Breast epithelium (tissue), 4 donors: ENCODE data around the gene KCNJ1. TPM values are rescaled to one million over a fixed set of nuclear protein-coding genes. Genes with fewer than 3 reads are reported as not detected.

Experiments
- DNase-seq, 2 donors: peaks; one replicate each; pipeline ENCODE4 v3.0.0-alpha.2; 2019; ENCODE audit warnings: low spot score in 2 of 2
- H3K27ac ChIP-seq, 2 donors: fragments of 200-600 bp; sonication (generic) in 1 of 2; one replicate each; pipeline ENCODE4 v1.5.1; 2016 to 2019; ENCODE audit warnings: mild to moderate bottlenecking in 1 of 2
- H3K27me3 ChIP-seq, 2 donors: fragments of 200-600 bp; sonication (generic) in 1 of 2; one replicate each; pipeline versions ENCODE4 v1.5.1 to v1.6.0; 2017 to 2019; ENCODE audit warnings: control low read depth in 1 of 2, mild to moderate bottlenecking in 1 of 2
- H3K36me3 ChIP-seq: fragments of 200-600 bp; one replicate; pipeline ENCODE4 v1.5.1; 2019
- H3K4me1 ChIP-seq, 2 donors: fragments of 200-600 bp; sonication (generic); one replicate each; pipeline ENCODE4 v1.5.1; 2016 to 2019; ENCODE audit warnings: control low read depth in 1 of 2
- H3K4me3 ChIP-seq, 3 donors: fragments of 200-600 bp; sonication (generic); 1 replicate in 2 of 3; 2 replicates in 1 of 3; pipeline ENCODE4 v1.5.1; 2016 to 2019; ENCODE audit warnings: mild to moderate bottlenecking in 3 of 3, moderate library complexity in 2 of 3
- H3K9me3 ChIP-seq, 2 donors: fragments of 200-600 bp; sonication (generic) in 1 of 2; one replicate each; pipeline ENCODE4 v1.5.1; 2016 to 2019; ENCODE audit warnings: control low read depth in 1 of 2
- POLR2A ChIP-seq: fragments of 450-650 bp; IDR thresholded peaks from one replicate; pipeline ENCODE4 v1.6.1; 2016; ENCODE audit warnings: antibody characterized with exemption, mild to moderate bottlenecking, moderate library complexity
- POLR2AphosphoS5 ChIP-seq, 3 donors: sonication (generic); formaldehyde crosslinking; IDR thresholded peaks; one replicate each; pipeline ENCODE4 v1.6.1; 2017; ENCODE audit warnings: antibody characterized with exemption in 3 of 3
- intact Hi-C: fragments of 100-400 bp; cut with DNase I; formaldehyde crosslinking; loops from one replicate; pipeline ENCODE4 v1.15.1; 2023; ENCODE audit warnings: low total_unique reads
- total RNA-seq, 3 donors: library from RNA; depleted of rRNA; stranded (reverse); fragments of >200 nt; gene quantifications; one replicate each; pipeline ENCODE4 v1.1.0, GENCODE V29; 2016
- TF ChIP-seq, protein P1 (sequence below), 3 donors: fragments of 450-650 bp; IDR thresholded peaks; one replicate each; pipeline ENCODE4 v1.5.1; 2016 to 2017; ENCODE audit warnings: antibody characterized with exemption in 3 of 3, mild to moderate bottlenecking in 3 of 3, moderate library complexity in 3 of 3

The KCNJ1 gene
- total RNA-seq, 3 donors from 2014 or later: 0.16 TPM; not detected in 2

GRCh38 chr11:128813729-128814128 lies 53.4 kb downstream of the KCNJ1 start:
- no peak for DNase-seq
- intact Hi-C loops: no loop called here
- TF ChIP-seq, protein P1, sequence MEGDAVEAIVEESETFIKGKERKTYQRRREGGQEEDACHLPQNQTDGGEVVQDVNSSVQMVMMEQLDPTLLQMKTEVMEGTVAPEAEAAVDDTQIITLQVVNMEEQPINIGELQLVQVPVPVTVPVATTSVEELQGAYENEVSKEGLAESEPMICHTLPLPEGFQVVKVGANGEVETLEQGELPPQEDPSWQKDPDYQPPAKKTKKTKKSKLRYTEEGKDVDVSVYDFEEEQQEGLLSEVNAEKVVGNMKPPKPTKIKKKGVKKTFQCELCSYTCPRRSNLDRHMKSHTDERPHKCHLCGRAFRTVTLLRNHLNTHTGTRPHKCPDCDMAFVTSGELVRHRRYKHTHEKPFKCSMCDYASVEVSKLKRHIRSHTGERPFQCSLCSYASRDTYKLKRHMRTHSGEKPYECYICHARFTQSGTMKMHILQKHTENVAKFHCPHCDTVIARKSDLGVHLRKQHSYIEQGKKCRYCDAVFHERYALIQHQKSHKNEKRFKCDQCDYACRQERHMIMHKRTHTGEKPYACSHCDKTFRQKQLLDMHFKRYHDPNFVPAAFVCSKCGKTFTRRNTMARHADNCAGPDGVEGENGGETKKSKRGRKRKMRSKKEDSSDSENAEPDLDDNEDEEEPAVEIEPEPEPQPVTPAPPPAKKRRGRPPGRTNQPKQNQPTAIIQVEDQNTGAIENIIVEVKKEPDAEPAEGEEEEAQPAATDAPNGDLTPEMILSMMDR (IDR thresholded peaks at IDR 0.05): no peak
- no peak for TF ChIP-seq POLR2A
- TF ChIP-seq POLR2AphosphoS5 (IDR thresholded peaks at IDR 0.05): no peak
- H3K4me3 ChIP-seq: no peak overlapping the region
- H3K4me1 ChIP-seq: no peaks in the 10 kb centered on the region
- H3K9me3 ChIP-seq: no peaks in the 10 kb centered on the region
- H3K27ac ChIP-seq: no peak overlapping the region
- H3K27me3 ChIP-seq: no peaks in the 10 kb centered on the region
- H3K36me3 ChIP-seq: no peaks in the 10 kb centered on the region

DNA sequence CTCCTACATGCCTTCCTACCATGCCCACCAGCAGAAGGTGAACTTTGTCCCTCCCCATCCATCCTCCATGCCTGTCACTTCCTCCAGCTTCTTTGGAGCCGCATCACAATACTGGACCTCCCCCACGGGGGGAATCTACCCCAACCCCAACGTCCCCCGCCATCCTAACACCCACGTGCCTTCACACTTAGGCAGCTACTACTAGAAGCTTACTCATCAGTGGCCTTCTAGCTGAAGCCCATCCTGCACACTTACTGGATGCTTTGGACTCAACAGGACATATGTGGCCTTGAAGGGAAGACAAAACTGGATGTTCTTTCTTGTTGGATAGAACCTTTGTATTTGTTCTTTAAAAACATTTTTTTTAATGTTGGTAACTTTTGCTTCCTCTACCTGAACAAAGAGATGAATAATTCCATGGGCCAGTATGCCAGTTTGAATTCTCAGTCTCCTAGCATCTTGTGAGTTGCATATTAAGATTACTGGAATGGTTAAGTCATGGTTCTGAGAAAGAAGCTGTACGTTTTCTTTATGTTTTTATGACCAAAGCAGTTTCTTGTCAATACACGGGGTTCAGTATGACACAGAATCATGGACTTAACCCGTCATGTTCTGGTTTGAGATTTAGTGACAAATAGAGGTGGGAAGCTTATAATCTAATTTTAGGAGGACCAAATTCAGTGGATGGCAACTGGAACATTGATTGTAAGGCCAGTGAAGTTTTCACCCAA lies 56.1 kb downstream of the KCNJ1 start:
- Histone ChIP-seq H3K27me3 (no peaks in the 10 kb centered on the region), H3K4me1 (no peaks in the 10 kb centered on the region), H3K27ac (no peak overlapping the region), H3K4me3 (no peak overlapping the region), H3K9me3 (no peaks in the 10 kb centered on the region), H3K36me3 (no peaks in the 10 kb centered on the region)
- no peak for DNase-seq
- intact Hi-C loops: no loop called here
- no peak for TF ChIP-seq POLR2AphosphoS5 (IDR thresholded peaks at IDR 0.05)
- TF ChIP-seq POLR2A: no peak
- TF ChIP-seq, protein P1 (IDR thresholded peaks at IDR 0.05): no peak

DNA sequence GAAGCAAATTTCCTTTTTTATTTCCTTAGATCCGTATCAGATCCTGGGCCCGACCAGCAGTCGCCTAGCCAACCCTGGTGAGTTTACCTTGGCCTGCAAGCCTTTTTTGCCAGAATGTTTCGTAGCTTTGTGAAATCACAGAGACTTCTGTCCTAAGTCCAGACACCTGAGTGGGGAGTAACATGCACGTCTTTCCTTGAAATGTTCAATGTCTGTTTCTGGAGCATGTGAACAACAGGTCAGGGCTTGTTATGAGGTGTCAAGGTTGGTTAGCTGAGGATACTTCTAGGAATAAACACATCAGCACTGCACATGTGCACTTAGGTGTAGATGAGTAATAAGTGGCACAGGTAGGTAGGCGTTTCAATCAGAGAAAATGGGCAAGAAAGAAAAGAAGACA lies 58.0 kb downstream of the KCNJ1 start:
- Histone ChIP-seq H3K27me3 (no peaks in the 10 kb centered on the region), H3K4me1 (no peaks in the 10 kb centered on the region), H3K27ac (no peak overlapping the region), H3K36me3 (no peaks in the 10 kb centered on the region), H3K4me3 (no peak overlapping the region), H3K9me3 (no peaks in the 10 kb centered on the region)
- TF ChIP-seq, protein P1 (IDR thresholded peaks at IDR 0.05): no peak
- TF ChIP-seq POLR2AphosphoS5 (IDR thresholded peaks at IDR 0.05) (no peak), POLR2A (no peak)
- intact Hi-C loops: no loop called here
- DNase-seq: no peak

- no peak overlapping the region for H3K4me3 ChIP-seq
- intact Hi-C loops: no loop called here
- DNase-seq: no peak
- no peaks in the 10 kb centered on the region for H3K4me1 ChIP-seq
- H3K27ac ChIP-seq: no peak overlapping the region
- no peak for TF ChIP-seq POLR2A
- TF ChIP-seq, protein P1 (IDR thresholded peaks at IDR 0.05): no peak
- H3K27me3 ChIP-seq: no peaks in the 10 kb centered on the region
- no peaks in the 10 kb centered on the region for H3K9me3 ChIP-seq
- H3K36me3 ChIP-seq: no peaks in the 10 kb centered on the region
Measured at GRCh38 chr11:128807909-128808308, 59.2 kb downstream of the KCNJ1 start.

GRCh38 chr11:128806506-128807261 lies 60.4 kb downstream of the KCNJ1 start:
- Histone ChIP-seq H3K4me3 (no peak overlapping the region), H3K36me3 (no peaks in the 10 kb centered on the region)

More at GRCh38 chr11:128806506-128807261, 60.4 kb downstream of the KCNJ1 start:
- intact Hi-C loops: no loop called here
- H3K27ac ChIP-seq: no peak overlapping the region
- TF ChIP-seq, protein P1 (IDR thresholded peaks at IDR 0.05): no peak
- TF ChIP-seq POLR2AphosphoS5 (IDR thresholded peaks at IDR 0.05) (no peak), POLR2A (no peak)
- DNase-seq: no peak
- H3K4me1 ChIP-seq: no peaks in the 10 kb centered on the region
- no peaks in the 10 kb centered on the region for H3K27me3 ChIP-seq
- no peaks in the 10 kb centered on the region for H3K9me3 ChIP-seq
